NCI-H2227 (cell line): ENCODE data around the gene RGS9.
"Not testable (repeated sequence)": the region's sequence is repeated elsewhere in the genome, so short reads cannot be mapped to it uniquely, and the experiment has no call there.

Experiments used
- DNase-seq: peaks from one replicate; lab custom pipeline; 2025; ENCODE audit not compliant: unreplicated experiment; lab: John Stamatoyannopoulos, UW

RGS9 gene

DNA sequence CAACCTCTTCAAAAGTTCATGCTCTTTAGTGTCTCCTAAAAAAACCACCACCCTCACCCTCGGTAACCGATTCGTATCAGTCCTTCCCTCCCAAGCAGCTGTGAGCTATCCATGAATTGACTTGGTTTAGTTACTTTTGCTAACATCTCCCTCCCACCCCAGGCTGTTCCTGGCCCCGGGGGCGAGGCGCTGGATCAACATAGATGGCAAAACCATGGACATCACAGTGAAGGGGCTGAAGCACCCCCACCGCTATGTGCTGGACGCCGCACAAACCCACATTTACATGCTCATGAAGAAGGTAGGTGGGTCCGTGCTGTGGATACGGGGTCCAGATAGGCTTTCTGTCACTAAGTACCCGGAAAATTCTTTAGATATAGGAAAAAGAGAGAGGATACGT, 66.8 kb downstream of the RGS9 start:
- no peak for DNase-seq

DNA sequence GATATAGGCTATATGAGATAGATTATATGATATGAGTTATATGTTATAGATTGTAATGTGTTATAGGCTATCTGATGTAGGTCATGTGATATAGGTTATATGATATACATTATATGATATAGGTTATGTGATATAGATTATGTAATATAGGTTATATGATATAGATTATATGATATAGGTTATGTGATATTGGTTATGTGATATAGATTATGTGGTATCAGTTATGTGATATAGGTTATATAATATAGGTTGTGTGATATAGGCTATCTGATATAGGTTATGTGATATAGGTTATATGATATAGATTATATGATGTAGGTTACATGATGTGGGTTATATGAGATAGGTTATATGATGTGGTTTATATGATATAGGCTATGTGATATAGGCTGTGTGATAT, 68.5 kb downstream of the RGS9 start:
- DNase-seq = no peak

DNA sequence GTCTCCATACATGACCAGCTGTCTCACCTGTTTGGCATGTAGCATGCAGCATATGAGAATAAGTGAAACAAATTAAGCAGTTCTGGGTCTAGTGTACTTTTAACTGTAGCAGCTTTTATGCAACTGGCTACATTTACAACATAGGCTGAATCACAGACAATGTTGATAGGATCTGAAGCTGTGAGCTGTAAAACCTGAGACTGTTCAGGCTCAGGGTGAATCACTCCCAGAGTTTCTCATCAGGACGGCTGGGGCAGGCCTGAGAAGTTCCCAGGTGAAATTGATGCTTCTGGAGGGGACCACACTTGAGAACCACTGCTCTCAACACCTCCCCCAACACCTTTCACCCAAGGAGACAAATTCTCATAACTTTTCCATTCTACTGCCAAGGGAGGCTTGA, 70.3 kb downstream of the RGS9 start:
- not testable (repeated sequence) for DNase-seq

DNA sequence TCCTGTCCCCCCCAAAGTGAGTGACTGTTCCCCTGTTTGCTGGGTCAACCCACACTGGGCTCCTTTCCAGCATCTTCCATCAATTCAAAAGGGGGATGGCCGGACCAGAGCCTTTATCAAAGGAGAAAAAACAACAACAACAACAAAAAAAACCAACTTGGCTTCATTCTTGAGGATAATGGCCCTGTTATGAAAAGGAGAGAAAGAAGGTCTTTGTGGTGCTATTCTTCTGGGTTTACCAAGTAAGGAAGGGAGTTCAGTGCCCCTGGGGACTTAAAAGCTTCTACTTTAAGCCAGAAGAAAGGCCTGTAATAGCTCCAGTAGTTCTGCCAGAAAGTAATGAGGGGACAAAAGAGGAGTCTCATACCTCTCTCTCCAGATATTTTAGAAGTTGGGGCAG, 71.5 kb downstream of the RGS9 start:
- DNase-seq = no peak

DNA sequence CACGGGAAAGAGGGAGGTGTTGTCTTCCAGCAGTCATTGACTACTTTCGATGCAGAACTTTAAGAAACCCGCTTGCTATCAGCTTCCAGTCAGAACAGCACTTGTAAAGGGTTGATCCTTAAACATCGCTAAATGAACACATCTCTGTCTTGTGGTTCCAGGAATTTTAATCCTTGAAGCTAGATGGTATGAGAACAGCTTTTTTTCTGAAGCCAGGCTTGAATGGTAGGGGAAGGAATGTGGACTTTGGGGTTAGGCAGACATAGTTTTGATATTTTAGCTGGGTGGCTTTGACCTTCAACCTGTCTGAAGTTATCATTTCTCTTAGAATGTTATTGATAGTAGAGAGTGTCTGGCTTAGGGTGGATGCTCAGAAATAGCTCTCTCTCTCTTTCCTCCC, 81.1 kb downstream of the RGS9 start:
- no peak for DNase-seq

DNA sequence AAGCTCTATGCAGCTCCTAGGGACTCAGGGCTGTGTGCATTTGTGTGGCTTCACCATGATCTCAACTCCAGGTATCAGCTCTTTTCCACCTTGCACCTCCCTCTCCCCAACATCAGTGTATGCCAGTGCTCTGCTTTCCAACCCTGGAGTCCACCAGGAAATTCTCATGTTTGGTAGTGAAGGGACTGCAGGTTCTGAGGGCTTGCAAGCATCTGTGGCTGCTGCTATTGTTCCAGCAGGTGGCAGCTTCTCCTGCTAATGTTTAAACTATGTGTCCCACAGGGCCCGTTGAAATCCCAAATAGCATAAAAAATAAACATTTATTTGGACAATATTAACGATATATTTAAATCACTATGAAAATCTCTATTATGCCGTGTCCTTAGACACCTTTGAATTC, 82.0 kb downstream of the RGS9 start:
- DNase-seq = no peak

DNA sequence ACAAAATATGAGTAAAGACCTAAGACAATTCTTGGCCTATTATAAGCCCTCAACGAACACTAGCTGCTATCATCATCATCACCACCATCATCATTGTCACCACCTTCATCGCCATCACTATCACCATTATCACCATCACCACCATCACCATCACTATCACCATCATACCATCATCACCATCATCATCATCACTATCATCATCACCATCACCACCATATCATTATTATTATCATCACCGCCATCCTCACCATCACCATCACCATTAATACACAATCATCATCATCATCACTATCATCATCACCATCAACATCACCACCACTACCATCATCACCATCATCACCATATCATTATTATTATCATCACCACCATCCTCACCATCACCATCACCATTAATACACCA, 82.5 kb downstream of the RGS9 start:
- DNase-seq = no peak

DNA sequence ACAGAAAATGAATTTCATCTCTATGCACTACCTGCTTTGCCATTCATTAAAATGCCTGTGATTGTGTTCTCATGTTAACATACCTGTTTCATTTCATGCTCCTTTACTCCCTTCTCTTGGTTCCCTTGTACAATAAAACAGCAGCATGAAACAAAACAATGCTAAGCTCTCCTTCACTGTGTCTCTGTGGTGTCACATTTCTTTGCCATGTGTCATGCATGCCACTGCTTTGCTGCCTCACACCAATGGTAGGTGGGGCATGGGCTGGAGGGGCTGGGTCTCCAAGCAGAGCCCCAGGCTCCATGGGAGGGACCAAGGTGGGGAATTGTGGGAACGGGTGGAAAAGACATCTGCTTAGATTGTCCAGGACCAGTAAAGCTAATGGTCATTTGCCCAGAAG, 83.6 kb downstream of the RGS9 start:
- no peak for DNase-seq

DNA sequence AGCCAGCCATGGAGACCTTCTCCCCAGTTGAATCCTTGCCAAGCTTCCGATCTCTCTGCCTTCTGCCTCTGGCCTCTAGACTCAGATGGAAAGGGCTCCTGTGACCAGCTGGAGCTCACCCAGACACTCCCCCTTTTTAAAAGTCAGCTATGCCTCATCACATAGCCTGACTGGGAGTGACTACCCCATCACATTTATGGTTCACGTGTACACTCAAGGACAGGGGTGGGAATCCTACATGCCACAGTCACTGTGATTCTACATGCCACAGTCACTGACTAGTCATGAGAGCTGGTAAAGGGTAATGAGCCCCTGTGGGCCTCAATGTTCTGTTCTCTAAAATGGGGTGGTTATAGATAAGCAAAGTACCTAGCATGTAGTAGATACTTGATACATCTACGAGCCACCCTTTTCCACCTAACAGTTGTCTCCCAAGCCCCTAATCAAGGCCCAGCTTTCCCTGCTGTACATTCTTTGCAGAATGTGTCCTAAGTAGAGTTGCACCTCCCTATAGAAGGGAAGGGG, 85.1 kb downstream of the RGS9 start:
- DNase-seq = no peak

DNA sequence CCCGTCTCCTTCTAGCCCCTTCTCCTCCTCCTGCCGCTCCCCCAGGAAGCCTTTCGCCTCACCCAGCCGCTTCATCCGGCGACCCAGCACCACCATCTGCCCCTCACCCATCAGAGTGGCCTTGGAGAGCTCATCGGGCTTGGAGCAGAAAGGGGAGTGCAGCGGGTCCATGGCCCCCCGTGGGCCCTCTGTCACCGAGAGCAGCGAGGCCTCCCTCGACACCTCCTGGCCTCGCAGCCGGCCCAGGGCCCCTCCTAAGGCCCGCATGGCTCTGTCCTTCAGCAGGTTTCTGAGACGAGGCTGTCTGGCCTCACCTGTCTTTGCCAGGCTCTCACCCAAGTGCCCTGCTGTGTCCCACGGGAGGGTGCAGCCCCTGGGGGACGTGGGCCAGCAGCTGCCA, 87.9 kb downstream of the RGS9 start:
- DNase-seq = no peak

DNA sequence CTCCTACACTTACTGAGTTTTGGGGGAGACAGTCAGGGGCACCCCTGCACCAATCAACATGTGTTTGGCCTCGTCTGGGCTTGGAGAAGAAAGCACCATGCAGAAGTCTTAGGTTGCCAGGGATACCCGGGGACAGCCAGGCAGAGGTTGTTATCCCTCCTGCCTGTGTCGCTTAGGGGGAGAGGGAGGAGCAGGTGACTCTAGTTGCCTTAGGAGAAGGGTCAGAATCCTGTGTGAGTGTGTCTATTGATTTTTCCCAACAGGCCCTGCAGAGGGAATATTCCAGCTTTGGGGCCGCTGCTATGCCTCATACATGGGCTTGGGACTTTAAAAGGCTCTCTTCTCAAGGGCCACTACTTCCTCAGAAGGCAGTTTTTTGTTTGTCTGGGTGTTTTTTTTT, 89.1 kb downstream of the RGS9 start:
- peak; percentile 29 for DNase-seq

DNA sequence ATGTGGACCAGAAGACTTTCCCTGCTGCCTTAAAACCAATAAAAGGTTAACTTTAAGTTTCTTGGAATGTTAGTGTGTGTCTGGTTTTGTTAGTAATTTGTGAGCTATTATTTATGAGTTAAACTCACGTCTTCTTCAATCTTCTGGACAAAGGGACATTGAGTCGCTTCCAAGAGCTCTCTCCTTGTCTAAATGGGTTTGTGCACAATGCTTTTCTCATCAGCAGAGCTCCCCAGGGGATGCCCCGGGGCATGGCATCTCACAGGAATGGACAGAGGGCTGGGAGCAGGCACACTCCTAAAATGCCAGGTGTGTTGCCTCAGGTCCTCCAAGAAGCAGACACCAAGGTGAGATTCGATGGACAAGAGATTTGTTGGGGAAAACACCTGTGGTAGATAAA, 90.5 kb downstream of the RGS9 start:
- DNase-seq = no peak

DNA sequence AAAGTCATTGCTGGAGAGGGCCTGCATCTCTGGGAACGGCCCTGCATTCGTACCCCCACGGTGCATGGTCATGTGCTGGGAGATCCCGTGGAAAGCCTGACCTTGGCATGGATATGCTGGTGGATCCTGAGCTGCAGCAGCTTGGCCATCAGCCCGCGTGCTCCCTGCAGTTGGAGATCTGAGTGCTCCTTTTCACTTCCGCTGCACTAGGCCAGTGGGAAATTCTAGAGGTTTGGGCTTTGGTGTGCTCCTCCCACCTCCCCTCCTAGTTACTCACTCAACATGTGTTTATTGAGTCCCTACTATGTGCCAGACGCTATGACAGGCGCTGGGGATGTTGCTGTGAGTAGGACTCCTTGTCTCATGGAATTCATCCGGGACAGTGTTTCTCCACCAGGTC, 91.1 kb downstream of the RGS9 start:
- no peak for DNase-seq

DNA sequence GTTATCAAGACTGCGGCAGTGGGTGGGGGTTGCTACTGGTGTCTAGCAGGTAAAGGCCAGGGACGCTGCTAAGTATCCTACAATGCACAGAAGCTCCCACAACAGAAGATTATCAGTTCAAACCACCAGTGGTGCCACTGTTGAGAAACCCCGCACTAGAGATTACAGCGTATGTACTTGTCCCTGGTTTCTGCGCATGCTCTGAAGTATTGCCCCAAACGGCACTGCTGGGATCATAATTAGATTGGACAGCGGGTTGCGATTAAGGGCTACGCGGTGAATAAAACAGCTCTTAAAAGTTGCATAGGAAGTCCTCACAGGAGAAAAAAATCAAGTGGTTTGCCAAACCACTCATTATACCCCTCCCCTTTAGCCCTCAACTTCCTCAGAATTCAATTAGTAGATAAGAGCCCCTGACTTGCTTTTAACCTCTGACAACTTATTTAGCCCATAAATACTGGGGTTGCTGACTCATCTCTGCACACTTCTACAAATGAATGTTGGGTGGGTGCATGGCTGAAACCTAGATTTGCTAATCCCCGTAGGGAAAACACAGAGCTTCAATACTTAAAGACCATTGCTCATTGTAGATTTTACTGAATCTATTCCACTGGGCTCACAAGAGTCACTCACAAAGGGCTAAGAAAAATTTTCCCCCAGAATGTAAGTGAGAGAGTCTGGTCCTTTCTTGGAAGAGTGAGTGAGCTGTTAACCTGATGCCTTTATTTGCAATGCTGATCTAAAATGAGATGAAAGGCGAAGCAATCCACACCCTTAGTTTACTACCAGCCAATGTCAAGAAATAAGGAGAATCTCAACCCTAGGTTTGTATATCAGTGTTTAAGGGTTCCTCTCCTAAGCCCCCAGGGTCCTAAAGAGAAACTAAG, 91.8 kb downstream of the RGS9 start:
- DNase-seq = peak; percentile 88

DNA sequence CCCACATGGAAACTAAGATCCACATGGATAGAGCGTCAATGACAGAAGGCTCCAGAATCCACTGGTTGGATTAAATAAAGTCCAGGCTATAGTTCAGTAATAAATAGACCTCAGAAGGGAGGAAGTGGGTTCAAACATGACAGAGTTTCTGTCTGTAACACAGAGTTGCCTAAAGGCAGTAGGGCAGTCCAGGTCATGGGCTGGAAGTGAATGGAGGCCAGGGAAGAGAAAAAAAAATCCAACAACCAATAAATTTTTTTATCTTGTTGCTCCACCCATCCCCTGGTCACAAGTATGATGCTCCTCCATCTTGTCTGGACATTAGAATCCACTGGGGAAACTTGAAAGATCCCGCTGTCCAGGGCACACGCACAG, 92.4 kb downstream of the RGS9 start:
- no peak for DNase-seq

DNA sequence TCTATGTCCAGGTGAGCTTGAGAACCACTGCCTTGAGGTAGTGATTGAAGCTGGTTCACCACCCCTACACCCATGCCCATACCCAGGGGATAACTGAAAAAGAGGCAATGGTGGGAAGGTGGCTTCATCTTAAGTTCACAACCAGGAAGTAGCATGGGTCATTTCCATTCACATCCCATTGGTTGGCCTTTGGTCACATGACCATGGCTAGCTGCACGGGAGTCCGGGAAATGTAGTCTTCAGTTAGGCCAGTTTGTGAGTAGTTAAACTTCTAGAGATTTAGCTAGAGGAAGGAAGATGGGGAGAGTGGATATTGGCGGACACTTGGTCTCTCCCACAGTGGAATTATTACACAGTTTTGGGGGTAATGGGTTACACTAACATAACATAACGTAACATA, 92.9 kb downstream of the RGS9 start:
- peak; percentile 15 for DNase-seq

DNA sequence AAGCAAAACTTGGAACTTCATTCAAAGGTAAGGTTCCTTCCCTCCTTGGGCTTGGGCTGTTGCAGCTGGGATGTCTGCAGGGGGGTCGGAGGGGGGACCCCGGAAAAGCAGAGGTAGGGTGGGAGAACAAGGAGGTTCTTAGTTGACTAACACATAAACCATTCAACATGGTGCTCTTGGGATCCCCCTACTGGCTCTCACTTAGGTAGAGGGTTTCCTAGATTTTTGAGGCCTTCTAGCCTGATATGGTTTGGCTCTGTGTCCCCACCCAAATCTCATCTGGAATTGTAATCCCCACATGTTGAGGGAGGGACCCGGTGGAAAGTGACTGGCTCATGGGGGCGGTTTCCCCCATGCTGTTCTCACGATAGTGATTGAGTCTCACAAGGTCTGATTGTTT, 93.9 kb downstream of the RGS9 start:
- no peak for DNase-seq

DNA sequence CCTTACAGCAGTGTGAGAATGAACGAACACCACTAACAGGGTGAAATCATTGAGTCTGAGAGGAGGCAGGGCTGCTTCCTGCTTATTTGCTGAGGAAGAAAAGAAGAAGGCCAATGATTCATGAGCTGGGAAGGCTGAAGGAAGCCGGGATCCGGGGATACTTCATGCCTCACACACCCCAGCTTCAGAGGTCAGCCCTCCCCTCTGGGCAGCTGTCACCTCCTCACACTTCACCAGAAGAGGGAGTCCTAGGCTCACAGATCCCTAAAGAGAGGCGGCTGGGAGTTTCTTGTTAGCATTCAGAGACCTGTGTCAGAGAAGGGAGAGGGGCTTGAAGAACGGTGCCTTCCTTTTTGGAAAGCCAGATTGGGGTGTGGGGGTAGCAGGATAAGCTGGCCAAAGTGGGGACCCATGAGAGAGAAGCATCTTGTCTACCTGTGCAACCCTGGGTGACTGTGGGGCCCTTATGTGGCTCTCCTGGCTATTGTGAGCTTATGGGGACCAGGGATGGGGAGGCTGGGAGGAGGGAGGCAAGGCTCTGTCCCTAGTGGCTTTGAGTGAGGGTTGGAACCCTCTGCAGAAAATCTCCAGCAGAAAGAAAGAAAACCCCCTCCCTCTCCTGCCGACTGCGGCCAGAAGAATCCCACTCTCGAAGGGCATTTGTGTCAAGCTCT, 94.6 kb downstream of the RGS9 start:
- peak; percentile 57 for DNase-seq

DNA sequence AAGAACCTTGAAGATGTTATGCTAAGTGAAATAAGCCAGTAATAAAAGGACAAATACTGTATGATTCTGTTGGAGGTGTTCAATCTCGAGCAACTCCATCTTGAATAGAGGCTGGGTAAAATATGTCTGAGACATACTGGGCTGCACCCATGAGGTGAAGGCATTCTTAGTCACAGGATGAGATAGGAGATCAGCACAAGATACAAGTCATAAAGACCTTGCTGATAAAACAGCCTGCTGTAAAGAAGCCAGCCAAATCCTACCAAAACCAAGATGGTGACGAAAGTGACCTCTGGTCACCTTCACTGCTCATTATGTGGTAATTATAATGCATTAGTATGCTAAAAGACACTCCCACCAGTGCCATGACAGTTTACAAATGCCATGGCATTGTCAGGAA, 98.1 kb downstream of the RGS9 start:
- no peak for DNase-seq

DNA sequence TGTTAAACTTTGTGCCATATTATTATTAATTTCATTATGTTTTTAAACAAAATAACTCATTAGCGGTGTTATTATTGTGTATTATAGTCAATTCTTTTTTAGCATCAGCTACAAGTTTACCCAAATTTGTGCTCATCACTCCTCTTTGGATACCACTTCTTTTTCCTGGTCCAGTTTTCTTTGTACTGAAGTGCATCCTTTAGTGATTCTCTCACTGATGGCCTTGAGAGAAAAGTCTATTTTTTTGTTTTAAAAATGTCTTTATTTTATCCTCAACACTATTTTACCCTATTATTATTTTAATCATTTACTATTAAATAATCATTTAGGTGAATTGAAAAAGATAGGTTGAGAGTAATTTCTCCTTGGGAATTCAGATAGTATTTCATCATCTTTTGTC, 99.2 kb downstream of the RGS9 start:
- DNase-seq = no peak

DNA sequence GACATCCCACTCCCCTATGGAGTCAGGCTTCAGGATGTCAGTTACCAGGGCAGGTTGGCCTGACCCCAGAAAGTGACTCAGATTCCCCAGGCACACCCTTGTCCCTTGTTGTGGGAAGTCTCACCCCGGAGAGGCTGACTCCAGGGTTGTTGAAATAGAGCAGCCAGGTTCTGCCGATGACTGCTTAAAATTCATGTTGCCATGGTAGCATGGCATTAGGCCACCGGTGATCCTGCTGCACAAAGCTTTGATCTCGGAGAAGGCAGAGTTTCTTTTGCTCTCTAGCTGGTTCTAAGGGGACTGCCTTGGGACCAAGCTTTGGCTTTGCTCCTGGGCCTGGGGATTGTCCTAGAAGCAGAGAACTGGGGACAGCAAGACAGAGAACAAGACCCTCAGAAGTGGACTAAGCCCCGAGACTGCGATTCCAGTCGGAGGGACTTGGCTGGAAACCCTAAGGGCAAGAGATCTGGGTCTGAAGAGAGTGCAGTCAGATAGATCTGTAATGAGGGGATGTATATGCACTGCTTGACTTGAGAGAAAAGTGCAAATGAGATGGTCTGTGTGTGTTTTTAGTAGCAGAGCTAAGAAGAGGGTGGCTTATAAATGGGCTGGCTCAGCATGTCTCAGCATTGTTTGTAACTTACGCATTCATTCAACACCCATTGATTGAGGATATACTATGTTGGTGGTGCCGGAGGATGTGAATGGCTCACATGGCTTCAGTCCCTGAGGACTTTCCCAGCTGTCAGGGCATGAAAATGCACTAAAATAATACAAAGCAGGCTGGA, 106.9 kb downstream of the RGS9 start:
- DNase-seq = peak; percentile 61

DNA sequence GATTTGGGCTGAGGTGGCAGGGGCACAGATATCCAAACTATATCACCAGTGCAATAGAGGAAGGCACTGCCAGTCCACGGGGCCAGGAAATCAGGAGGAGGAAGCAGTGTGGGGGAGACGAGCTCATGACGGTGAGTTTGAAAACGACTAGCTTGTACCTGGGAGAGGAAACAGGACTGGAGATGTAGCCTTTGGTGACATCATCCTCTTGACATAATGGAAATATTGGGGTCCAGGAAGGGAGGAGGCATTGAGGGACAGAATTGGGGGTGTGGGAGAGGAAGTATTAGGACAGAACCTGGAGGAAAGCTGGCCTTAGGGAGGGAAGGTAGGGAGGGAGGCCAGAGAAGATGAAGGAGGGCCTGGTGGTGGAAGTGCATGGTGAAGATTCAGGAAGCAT, 109.1 kb downstream of the RGS9 start:
- no peak for DNase-seq
